ENCODE measurements around the gene RNASEH2A. TPM values are rescaled to one million over a fixed set of nuclear protein-coding genes. Genes with fewer than 3 reads are reported as not detected.

The RNASEH2A gene
- total and polyA plus RNA-seq, 2 of the 13 experiments (the other 11 are each of a cell fraction or from before 2014, with no cell fraction given) = 25.1 to 35.8 TPM

GRCh38 chr19:12793290-12794195 is 12.8 kb upstream of the RNASEH2A start (continued):
- TF ChIP-seq TIGD3 (CRISPR knock-in tag; IDR thresholded peaks at IDR 0.05; ENCODE audit: borderline replicate concordance) (no peak; the same call in 1 of the 2 replicates), REL (CRISPR knock-in tag; conservative IDR thresholded peaks at IDR 0.05) (peak; percentile 84; the same call in 1 of the 2 replicates), SP2 (CRISPR knock-in tag; IDR thresholded peaks at IDR 0.05) (no peak), ZNF12 (CRISPR knock-in tag; IDR thresholded peaks at IDR 0.05) (no peak), SIN3A (IDR thresholded peaks at IDR 0.05; ENCODE audit: borderline replicate concordance, low read depth, low read length) (peak; percentile 92; the same call in 1 of the 2 replicates), ZSCAN5A (CRISPR knock-in tag; IDR thresholded peaks at IDR 0.05; ENCODE audit: borderline replicate concordance) (no peak), ZNF768 (CRISPR knock-in tag; IDR thresholded peaks at IDR 0.05) (no peak; the same call in none of the 2 replicates), TCF7L2 (IDR thresholded peaks at IDR 0.05; ENCODE audit: low read depth, low read length) (no peak), RNF219 (CRISPR knock-in tag; IDR thresholded peaks at IDR 0.05) (no peak), NFATC3 (CRISPR knock-in tag; IDR thresholded peaks at IDR 0.05) (no peak), TERF1 (CRISPR knock-in tag; IDR thresholded peaks at IDR 0.05) (no peak), ZNF7 (CRISPR knock-in tag; IDR thresholded peaks at IDR 0.05) (no peak), CSRNP1 (CRISPR knock-in tag; IDR thresholded peaks at IDR 0.05) (no peak), ZNF550 (CRISPR knock-in tag; IDR thresholded peaks at IDR 0.05; ENCODE audit: borderline replicate concordance) (no peak), ZNF616 (CRISPR knock-in tag; IDR thresholded peaks at IDR 0.05; ENCODE audit: low read depth) (no peak; the same call in 1 of the 2 replicates), ZMYM4 (CRISPR knock-in tag; IDR thresholded peaks at IDR 0.05) (no peak; the same call in 1 of the 2 replicates), KLF9 (CRISPR knock-in tag; IDR thresholded peaks at IDR 0.05; ENCODE audit: low read depth) (peak; percentile 82; the same call in 1 of the 2 replicates), ZNF414 (CRISPR knock-in tag; IDR thresholded peaks at IDR 0.05) (no peak; the same call in 1 of the 2 replicates), ZNF234 (CRISPR knock-in tag; conservative IDR thresholded peaks at IDR 0.05) (no peak), MAFF (IDR thresholded peaks at IDR 0.05; ENCODE audit: low read depth, low read length) (no peak)
